Uterus (tissue), 2 donors: ENCODE measurements around the gene CRACDL.

Source experiments
- POLR2A ChIP-seq, 2 donors: fragments of 450-650 bp; IDR thresholded peaks; one replicate each; pipeline ENCODE4 v1.6.1; 2016; ENCODE audit warnings: antibody characterized with exemption in 2 of 2, mild to moderate bottlenecking in 1 of 2, moderate library complexity in 1 of 2
- TF ChIP-seq, protein P1 (sequence below), 4 experiments: fragments of 200-600 bp in 2 of 4; fragments of 450-650 bp in 2 of 4; sonication (generic) in 2 of 4; IDR thresholded peaks; one replicate each; pipeline ENCODE4 v1.5.1; 2016 to 2019; ENCODE audit warnings: antibody characterized with exemption in 4 of 4, mild to moderate bottlenecking in 2 of 4, moderate library complexity in 1 of 4

DNA sequence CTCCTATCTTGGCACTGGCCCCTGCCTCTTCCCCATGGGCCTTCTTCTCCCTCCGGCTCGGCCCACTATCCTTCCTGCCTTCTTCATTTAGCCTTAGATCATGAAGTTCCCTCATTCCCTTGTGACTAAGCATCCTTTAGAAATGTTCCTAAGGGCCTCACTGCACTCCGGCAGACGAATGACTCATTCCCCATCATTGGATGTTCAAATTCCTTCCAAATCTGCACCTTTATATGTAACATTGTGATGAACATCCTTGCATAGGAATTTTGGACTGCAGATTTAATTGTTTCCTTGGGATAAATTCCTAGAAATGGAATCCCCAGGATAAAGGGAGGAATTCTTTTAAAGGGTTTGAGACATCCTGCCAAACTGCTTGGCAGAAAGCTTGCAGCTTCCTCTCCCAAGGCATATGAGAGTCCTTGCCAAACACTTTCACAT, 19.0 kb downstream of the CRACDL start:
- TF ChIP-seq, protein P1, sequence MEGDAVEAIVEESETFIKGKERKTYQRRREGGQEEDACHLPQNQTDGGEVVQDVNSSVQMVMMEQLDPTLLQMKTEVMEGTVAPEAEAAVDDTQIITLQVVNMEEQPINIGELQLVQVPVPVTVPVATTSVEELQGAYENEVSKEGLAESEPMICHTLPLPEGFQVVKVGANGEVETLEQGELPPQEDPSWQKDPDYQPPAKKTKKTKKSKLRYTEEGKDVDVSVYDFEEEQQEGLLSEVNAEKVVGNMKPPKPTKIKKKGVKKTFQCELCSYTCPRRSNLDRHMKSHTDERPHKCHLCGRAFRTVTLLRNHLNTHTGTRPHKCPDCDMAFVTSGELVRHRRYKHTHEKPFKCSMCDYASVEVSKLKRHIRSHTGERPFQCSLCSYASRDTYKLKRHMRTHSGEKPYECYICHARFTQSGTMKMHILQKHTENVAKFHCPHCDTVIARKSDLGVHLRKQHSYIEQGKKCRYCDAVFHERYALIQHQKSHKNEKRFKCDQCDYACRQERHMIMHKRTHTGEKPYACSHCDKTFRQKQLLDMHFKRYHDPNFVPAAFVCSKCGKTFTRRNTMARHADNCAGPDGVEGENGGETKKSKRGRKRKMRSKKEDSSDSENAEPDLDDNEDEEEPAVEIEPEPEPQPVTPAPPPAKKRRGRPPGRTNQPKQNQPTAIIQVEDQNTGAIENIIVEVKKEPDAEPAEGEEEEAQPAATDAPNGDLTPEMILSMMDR (IDR thresholded peaks at IDR 0.05), result no peak
- TF ChIP-seq POLR2A (IDR thresholded peaks at IDR 0.05), result no peak
